MM.1S (cell line): ENCODE data around the gene TNK2.
"Not testable (repeated sequence)": the region's sequence is repeated elsewhere in the genome, so short reads cannot be mapped to it uniquely, and the experiment has no call there.

Source experiments
- DNase-seq: peaks from one replicate; pipeline ENCODE4 v3.0.0-alpha.2; 2015
- H2AFZ ChIP-seq: fragments of 300-600 bp; sonication (generic); 2 replicates; pipeline ENCODE4 v1.6.0; 2016; ENCODE audit warnings: antibody characterized with exemption, low read length
- H3F3A ChIP-seq: fragments of 300-600 bp; sonication (generic); 2 replicates; pipeline ENCODE4 v1.6.1; 2016; ENCODE audit warnings: mild to moderate bottlenecking, antibody characterized with exemption, low read length, moderate library complexity, mixed read lengths; ENCODE audit not compliant: insufficient read depth
- H3K27ac ChIP-seq: fragments of 300-600 bp; sonication (generic); 2 replicates; pipeline ENCODE4 v1.5.1; 2016; ENCODE audit warnings: mild to moderate bottlenecking, low read length
- H3K27me3 ChIP-seq: fragments of 300-600 bp; sonication (generic); replicated peaks from 2 replicates; pipeline ENCODE4 v1.6.0; 2016; ENCODE audit warnings: low read length; ENCODE audit not compliant: insufficient read depth
- H3K36me3 ChIP-seq: fragments of 300-600 bp; sonication (generic); replicated peaks from 2 replicates; pipeline ENCODE4 v1.6.1; 2016; ENCODE audit warnings: mild to moderate bottlenecking, low read length, mixed read lengths; ENCODE audit not compliant: insufficient read depth
- H3K4me1 ChIP-seq: fragments of 300-600 bp; sonication (generic); 2 replicates; pipeline ENCODE4 v1.6.1; 2016; ENCODE audit warnings: low read length, mixed read lengths
- H3K4me2 ChIP-seq: fragments of 300-600 bp; sonication (generic); 2 replicates; pipeline ENCODE4 v1.6.0; 2016; ENCODE audit warnings: low read depth, low read length
- H3K4me3 ChIP-seq: fragments of 300-600 bp; sonication (generic); 2 replicates; pipeline ENCODE4 v1.5.1; 2016; ENCODE audit warnings: low read length, mixed read lengths
- H3K79me2 ChIP-seq: fragments of 300-600 bp; sonication (generic); 2 replicates; pipeline ENCODE4 v1.6.1; 2016; ENCODE audit warnings: mixed run types, low read length, mixed read lengths
- H3K9ac ChIP-seq: fragments of 300-600 bp; sonication (generic); 2 replicates; pipeline ENCODE4 v1.6.1; 2016; ENCODE audit warnings: low read length, mixed read lengths
- H3K9me2 ChIP-seq: fragments of 300-600 bp; sonication (generic); replicated peaks from 2 replicates; pipeline ENCODE4 v1.6.1; 2016; ENCODE audit warnings: mild to moderate bottlenecking, low read length, mixed read lengths; ENCODE audit not compliant: insufficient read depth
- H3K9me3 ChIP-seq: fragments of 300-600 bp; sonication (generic); replicated peaks from 2 replicates; pipeline ENCODE4 v1.6.1; 2016; ENCODE audit warnings: mild to moderate bottlenecking, low read length, mixed read lengths; ENCODE audit not compliant: insufficient read depth
- H4K20me1 ChIP-seq: fragments of 300-600 bp; sonication (generic); 2 replicates; pipeline ENCODE4 v1.6.1; 2016; ENCODE audit warnings: mild to moderate bottlenecking, low read length, moderate library complexity, mixed read lengths; ENCODE audit not compliant: insufficient read depth
- EZH2 ChIP-seq: fragments of 300-600 bp; sonication (generic); optimal IDR thresholded peaks from 2 replicates; pipeline ENCODE3; 2017; ENCODE audit warnings: low read depth, mild to moderate bottlenecking, antibody characterized with exemption, low read length, mixed read lengths
- EZH2phosphoT487 ChIP-seq: fragments of 300-600 bp; sonication (generic); IDR thresholded peaks from 2 replicates; pipeline ENCODE4 v1.6.1; 2018; ENCODE audit warnings: antibody characterized with exemption, low read length
- TF ChIP-seq, protein P1 (sequence below): fragments of 300-600 bp; sonication (generic); IDR thresholded peaks from 2 replicates; pipeline ENCODE4 v1.5.1; 2016; ENCODE audit warnings: antibody characterized with exemption, low read length, mixed read lengths

Gene TNK2

GRCh38 chr3:195933044-195933430 lies 24.7 kb upstream of the TNK2 start:
- not testable (repeated sequence) for H3K36me3 ChIP-seq, H3K4me1 ChIP-seq, DNase-seq, H3K4me3 ChIP-seq, H3K27me3 ChIP-seq, H3K4me2 ChIP-seq, H2AFZ ChIP-seq, H3K9me2 ChIP-seq, H4K20me1 ChIP-seq, H3K27ac ChIP-seq, H3K9me3 ChIP-seq, H3F3A ChIP-seq, H3K79me2 ChIP-seq, H3K9ac ChIP-seq

GRCh38 chr3:195932418-195933043 lies 24.2 kb upstream of the TNK2 start:
- Histone ChIP-seq H3K27ac (no peak overlapping the region), H3K79me2 (no peaks in the 10 kb centered on the region), H2AFZ (no peak overlapping the region), H3K27me3 (no peaks in the 10 kb centered on the region), H3K36me3 (no peaks in the 10 kb centered on the region), H3K9me3 (no peaks in the 10 kb centered on the region), H3F3A (no peaks in the 10 kb centered on the region), H3K4me1 (no peaks in the 10 kb centered on the region), H3K9me2 (no peaks in the 10 kb centered on the region), H3K4me3 (no peak overlapping the region), H4K20me1 (no peaks in the 10 kb centered on the region), H3K9ac (no peak overlapping the region), H3K4me2 (no peak overlapping the region)
- DNase-seq = no peak
- TF ChIP-seq EZH2 = no peak

GRCh38 chr3:195931582-195932273 lies 23.4 kb upstream of the TNK2 start:
- H3K79me2 ChIP-seq = no peaks in the 10 kb centered on the region
- H3K9me3 ChIP-seq = no peaks in the 10 kb centered on the region
- no peaks in the 10 kb centered on the region for H3K4me1 ChIP-seq
- H3K27ac ChIP-seq = no peak overlapping the region
- no peak overlapping the region for H3K9ac ChIP-seq
- H3K27me3 ChIP-seq = no peaks in the 10 kb centered on the region
- H2AFZ ChIP-seq = no peak overlapping the region
- H3F3A ChIP-seq = no peaks in the 10 kb centered on the region
- no peaks in the 10 kb centered on the region for H3K36me3 ChIP-seq
- no peaks in the 10 kb centered on the region for H3K9me2 ChIP-seq
- H4K20me1 ChIP-seq = no peaks in the 10 kb centered on the region
- TF ChIP-seq EZH2 (no peak), EZH2phosphoT487 (no peak)
- TF ChIP-seq, protein P1, sequence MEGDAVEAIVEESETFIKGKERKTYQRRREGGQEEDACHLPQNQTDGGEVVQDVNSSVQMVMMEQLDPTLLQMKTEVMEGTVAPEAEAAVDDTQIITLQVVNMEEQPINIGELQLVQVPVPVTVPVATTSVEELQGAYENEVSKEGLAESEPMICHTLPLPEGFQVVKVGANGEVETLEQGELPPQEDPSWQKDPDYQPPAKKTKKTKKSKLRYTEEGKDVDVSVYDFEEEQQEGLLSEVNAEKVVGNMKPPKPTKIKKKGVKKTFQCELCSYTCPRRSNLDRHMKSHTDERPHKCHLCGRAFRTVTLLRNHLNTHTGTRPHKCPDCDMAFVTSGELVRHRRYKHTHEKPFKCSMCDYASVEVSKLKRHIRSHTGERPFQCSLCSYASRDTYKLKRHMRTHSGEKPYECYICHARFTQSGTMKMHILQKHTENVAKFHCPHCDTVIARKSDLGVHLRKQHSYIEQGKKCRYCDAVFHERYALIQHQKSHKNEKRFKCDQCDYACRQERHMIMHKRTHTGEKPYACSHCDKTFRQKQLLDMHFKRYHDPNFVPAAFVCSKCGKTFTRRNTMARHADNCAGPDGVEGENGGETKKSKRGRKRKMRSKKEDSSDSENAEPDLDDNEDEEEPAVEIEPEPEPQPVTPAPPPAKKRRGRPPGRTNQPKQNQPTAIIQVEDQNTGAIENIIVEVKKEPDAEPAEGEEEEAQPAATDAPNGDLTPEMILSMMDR = no peak
- no peak overlapping the region for H3K4me2 ChIP-seq
- no peak overlapping the region for H3K4me3 ChIP-seq
- no peak for DNase-seq

- no peak overlapping the region for H3K4me2 ChIP-seq
- H3K27me3 ChIP-seq = no peaks in the 10 kb centered on the region
- no peaks in the 10 kb centered on the region for H3K36me3 ChIP-seq
- H3K9me3 ChIP-seq = no peaks in the 10 kb centered on the region
- no peak overlapping the region for H3K27ac ChIP-seq
- H3K9me2 ChIP-seq = no peaks in the 10 kb centered on the region
- H3K4me1 ChIP-seq = no peaks in the 10 kb centered on the region
- no peaks in the 10 kb centered on the region for H3F3A ChIP-seq
- no peak overlapping the region for H3K9ac ChIP-seq
- TF ChIP-seq EZH2 = no peak
- H3K4me3 ChIP-seq = no peak overlapping the region
- DNase-seq = no peak
- no peaks in the 10 kb centered on the region for H3K79me2 ChIP-seq
- H2AFZ ChIP-seq = no peak overlapping the region
- H4K20me1 ChIP-seq = no peaks in the 10 kb centered on the region
Measured at GRCh38 chr3:195929452-195929851, 21.1 kb upstream of the TNK2 start.
